ENCODE results near the gene MRPL10.

The MRPL10 gene

GRCh38 chr17:47857551-47858455, 26.5 kb upstream of the MRPL10 start:
- no peak for DNase-seq (ENCODE audit: low spot score)

- no peak for DNase-seq (ENCODE audit: low spot score)
Observed at GRCh38 chr17:47856830-47857229, 25.5 kb upstream of the MRPL10 start.

- DNase-seq (ENCODE audit: low spot score), result no peak
Observed at GRCh38 chr17:47855737-47856136, 24.4 kb upstream of the MRPL10 start.

GRCh38 chr17:47853616-47854015, 22.3 kb upstream of the MRPL10 start:
- DNase-seq (ENCODE audit: low spot score), result no peak

GRCh38 chr17:47852113-47852949, 21.0 kb upstream of the MRPL10 start:
- DNase-seq (ENCODE audit: low spot score), result no peak

GRCh38 chr17:47851764-47852112, 20.4 kb upstream of the MRPL10 start:
- no peak for DNase-seq (ENCODE audit: low spot score)

GRCh38 chr17:47850692-47851573, 19.6 kb upstream of the MRPL10 start, which contains the start of gene SP6:
Gene SP6 (minus strand): TSS chr17:47851163. CDS start chr17:47848429, 2,734 bp downstream.
- peak; percentile 92 for DNase-seq (ENCODE audit: low spot score)

- peak; percentile 49 for DNase-seq (ENCODE audit: low spot score)
Observed at GRCh38 chr17:47850373-47850691, 19.0 kb upstream of the MRPL10 start.

GRCh38 chr17:47848198-47848513, 16.8 kb upstream of the MRPL10 start:
- DNase-seq (ENCODE audit: low spot score), result no peak

- DNase-seq (ENCODE audit: low spot score), result no peak
Observed at GRCh38 chr17:47847341-47848197, 16.2 kb upstream of the MRPL10 start.

- DNase-seq (ENCODE audit: low spot score), result peak; percentile 22
Observed at GRCh38 chr17:47846716-47847340, 15.5 kb upstream of the MRPL10 start.

GRCh38 chr17:47845716-47846075, 14.4 kb upstream of the MRPL10 start:
- no peak for DNase-seq (ENCODE audit: low spot score)

GRCh38 chr17:47844814-47845715, 13.7 kb upstream of the MRPL10 start:
- no peak for DNase-seq (ENCODE audit: low spot score)

- DNase-seq (ENCODE audit: low spot score), result no peak
Observed at GRCh38 chr17:47844227-47844626, 12.9 kb upstream of the MRPL10 start.

GRCh38 chr17:47843391-47843730, 12.0 kb upstream of the MRPL10 start:
- no peak for DNase-seq (ENCODE audit: low spot score)

GRCh38 chr17:47841488-47842291, 10.3 kb upstream of the MRPL10 start:
- no peak for DNase-seq (ENCODE audit: low spot score)

- DNase-seq (ENCODE audit: low spot score), result peak; percentile 82
Observed at GRCh38 chr17:47840742-47841487, 9.6 kb upstream of the MRPL10 start, which contains the start of gene SCRN2. Gene SCRN2 (minus strand): TSS chr17:47841273. CDS start chr17:47840843, 430 bp downstream.
